ENCODE measurements around the gene GPC3. TPM values are rescaled to one million over a fixed set of nuclear protein-coding genes. Genes with fewer than 3 reads are reported as not detected.
A peak's percentile ranks its signal among the peaks of the same experiment; 100 is the strongest.

GPC3 gene
- total RNA-seq, 2 experiments from 2014 or later, result 0.58 to 0.63 TPM

DNA sequence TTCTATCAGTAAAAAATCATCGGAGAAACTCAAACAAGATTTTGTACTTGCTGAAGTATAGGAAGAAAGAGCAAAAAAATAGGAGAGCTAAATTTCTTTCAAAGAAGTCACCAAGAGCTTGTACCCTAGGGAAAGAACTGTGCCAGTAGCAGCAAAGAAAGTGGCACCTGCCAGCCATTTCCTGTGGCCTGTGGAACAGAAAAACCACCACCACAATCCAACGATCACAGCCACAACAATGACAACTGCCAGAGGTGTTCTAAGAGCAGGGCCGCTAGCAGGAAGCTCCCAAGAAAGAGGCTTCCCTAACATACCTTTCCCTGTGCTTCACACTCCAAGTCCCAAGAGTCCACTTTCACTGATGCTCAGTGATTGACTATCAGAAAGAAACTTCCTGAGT lies 304.0 kb downstream of the GPC3 start:
- intact Hi-C loops (cut with micrococcal nuclease), result no loop called here
- CTCF ChIA-PET, result no interaction called here
- POLR2A ChIA-PET, result no interaction called here

GRCh38 chrX:133677123-133678063 lies 308.0 kb downstream of the GPC3 start:
- ChIA-PET POLR2A (no interaction called here), CTCF (no interaction called here)
- Mint-ChIP-seq H3K9me3 (no peaks in the 10 kb centered on the region), H3K4me1 (ENCODE audit: low read depth) (peaks cover 10% of the 10 kb centered on the region), H3K36me3 (ENCODE audit: low read depth) (no peaks in the 10 kb centered on the region), H3K27ac (no peak overlapping the region), H3K4me3 (no peak overlapping the region), H3K27me3 (no peaks in the 10 kb centered on the region)
- ATAC-seq, result no peak
- no peak for TF ChIP-seq CTCF (IDR thresholded peaks at IDR 0.05)
- intact Hi-C loops (cut with micrococcal nuclease), result no loop called here
- no peak for DNase-seq

More for the DNA sequence above, 304.0 kb downstream of the GPC3 start:
- no peak overlapping the region for H3K4me3 Mint-ChIP-seq
- H3K9me3 Mint-ChIP-seq, result no peaks in the 10 kb centered on the region
- H3K27ac Mint-ChIP-seq, result no peak overlapping the region
- ATAC-seq (no peak), DNase-seq (peak; percentile 1)
- TF ChIP-seq CTCF (IDR thresholded peaks at IDR 0.05), result no peak
- no peaks in the 10 kb centered on the region for H3K36me3 Mint-ChIP-seq (ENCODE audit: low read depth)
- no peaks in the 10 kb centered on the region for H3K27me3 Mint-ChIP-seq
- peaks cover 10% of the 10 kb centered on the region for H3K4me1 Mint-ChIP-seq (ENCODE audit: low read depth)

- no peaks in the 10 kb centered on the region for H3K9me3 Mint-ChIP-seq
- no peaks in the 10 kb centered on the region for H3K36me3 Mint-ChIP-seq (ENCODE audit: low read depth)
- peaks cover 6% of the 10 kb centered on the region for H3K4me1 Mint-ChIP-seq (ENCODE audit: low read depth)
- intact Hi-C loops (cut with micrococcal nuclease), result no loop called here
- TF ChIP-seq CTCF (IDR thresholded peaks at IDR 0.05), result no peak
- H3K4me3 Mint-ChIP-seq, result no peak overlapping the region
- no peak for ATAC-seq
- no peaks in the 10 kb centered on the region for H3K27me3 Mint-ChIP-seq
- POLR2A ChIA-PET, result no interaction called here
- no peak for DNase-seq
- CTCF ChIA-PET, result no interaction called here
- H3K27ac Mint-ChIP-seq, result no peak overlapping the region
These were observed 308.9 kb downstream of the GPC3 start for GRCh38 chrX:133676344-133677122.

DNA sequence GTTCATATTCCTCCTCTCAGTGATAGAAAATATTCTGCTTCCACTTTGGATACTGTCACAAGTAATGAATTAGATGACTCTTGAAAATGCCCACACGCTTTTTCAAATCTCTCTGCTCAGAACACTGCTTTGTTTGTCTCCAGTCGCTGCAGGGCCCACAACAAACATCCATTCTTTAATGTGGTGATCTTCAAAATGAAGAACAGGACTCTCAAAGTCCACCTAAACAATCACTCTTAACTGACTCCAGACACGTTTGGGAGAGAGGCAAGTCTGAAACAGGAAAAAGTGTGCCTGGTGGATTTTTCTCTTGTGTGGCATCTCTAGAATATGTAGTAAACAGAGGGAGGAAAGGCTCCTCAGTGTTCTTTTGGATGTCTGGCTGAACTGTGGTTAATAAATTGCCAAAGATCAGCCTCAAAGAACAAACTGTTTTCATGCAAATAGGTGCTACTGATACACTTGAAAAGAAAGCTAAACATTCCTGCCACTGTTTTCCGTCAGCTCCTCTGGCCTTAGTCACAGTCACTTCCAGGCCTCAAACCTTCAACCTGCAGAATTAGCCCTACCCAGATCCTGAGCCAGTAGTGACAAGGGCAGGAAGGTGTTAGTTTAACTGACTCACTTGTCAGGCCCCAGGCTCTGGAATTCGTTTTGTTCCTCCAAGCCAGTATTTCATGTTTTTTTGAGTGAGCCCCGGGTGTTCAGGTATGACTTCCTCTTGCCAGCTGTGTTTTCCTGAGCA lies 310.5 kb downstream of the GPC3 start:
- H3K27me3 Mint-ChIP-seq, result no peaks in the 10 kb centered on the region
- intact Hi-C loops (cut with micrococcal nuclease), result loop anchor here (5.0 kb wide), 1 partner anchor 338 kb away; no protein-coding TSS in a partner anchor
- H3K36me3 Mint-ChIP-seq (ENCODE audit: low read depth), result no peaks in the 10 kb centered on the region
- ATAC-seq, result no peak
- H3K4me3 Mint-ChIP-seq, result no peak overlapping the region
- TF ChIP-seq CTCF (IDR thresholded peaks at IDR 0.05), result no peak
- CTCF ChIA-PET, result no interaction called here
- no peak for DNase-seq
- POLR2A ChIA-PET, result interaction anchor here (0.7 kb wide), 1 partner anchor 598 kb away, joined by 3 read pairs; no protein-coding TSS in a partner anchor
- no peaks in the 10 kb centered on the region for H3K9me3 Mint-ChIP-seq
- H3K4me1 Mint-ChIP-seq (ENCODE audit: low read depth), result no peaks in the 10 kb centered on the region
- no peak overlapping the region for H3K27ac Mint-ChIP-seq

All from activated CD8-positive, alpha-beta T cell treated with anti-CD3 and anti-CD28 coated beads for 36 hours (primary cell).